ENCODE data around the gene AIF1L.
"Not testable (repeated sequence)": the region's sequence is repeated elsewhere in the genome, so short reads cannot be mapped to it uniquely, and the experiment has no call there.

Gene AIF1L

DNA sequence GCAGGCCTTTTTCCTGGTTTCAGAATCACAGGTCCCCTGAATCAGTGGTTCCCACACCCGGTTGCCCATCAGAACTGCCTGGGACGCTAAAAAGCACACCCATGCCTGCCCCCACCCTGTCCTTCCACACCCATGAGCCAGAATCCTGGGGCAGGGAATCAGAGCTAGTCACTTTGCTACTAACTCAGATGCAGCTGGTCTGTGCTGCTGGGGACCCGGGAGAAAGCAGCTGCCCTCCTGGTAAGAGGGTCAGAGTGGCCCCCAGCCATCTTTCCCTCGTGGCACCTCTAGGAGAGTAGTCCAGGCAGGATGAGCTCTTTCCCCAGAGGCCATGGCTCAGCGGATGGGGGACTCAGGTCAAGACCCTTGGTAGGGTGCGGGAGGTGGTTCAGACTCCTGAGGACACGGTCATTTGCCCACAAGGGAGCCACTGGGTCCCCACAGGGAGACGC, 17.8 kb downstream of the AIF1L start:
- TF ChIP-seq POLR2A (IDR thresholded peaks at IDR 0.05; ENCODE audit: low read length) (no peak), GATA1 (IDR thresholded peaks at IDR 0.05; ENCODE audit: low read depth, low read length) (no peak)
- no peak for DNase-seq

DNA sequence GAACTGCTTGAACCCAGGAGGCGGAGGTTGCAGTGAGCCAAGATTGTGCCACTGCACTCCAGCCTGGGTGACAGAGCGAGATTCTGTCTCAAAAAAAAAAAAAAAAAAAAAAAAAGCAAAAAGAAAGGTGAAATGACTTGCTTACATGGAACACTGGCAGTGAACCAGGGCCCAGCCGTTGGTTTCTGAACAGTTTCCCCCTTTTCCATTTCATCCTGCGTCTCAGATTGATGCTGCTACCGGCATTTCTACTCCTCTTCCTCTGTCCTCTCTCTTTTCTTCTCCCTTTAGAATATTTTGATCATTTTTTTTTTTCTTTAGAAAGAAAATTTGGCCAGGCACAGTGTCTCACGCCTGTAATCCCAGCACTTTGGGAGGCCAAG, 19.0 kb downstream of the AIF1L start:
- not testable (repeated sequence) for DNase-seq

DNA sequence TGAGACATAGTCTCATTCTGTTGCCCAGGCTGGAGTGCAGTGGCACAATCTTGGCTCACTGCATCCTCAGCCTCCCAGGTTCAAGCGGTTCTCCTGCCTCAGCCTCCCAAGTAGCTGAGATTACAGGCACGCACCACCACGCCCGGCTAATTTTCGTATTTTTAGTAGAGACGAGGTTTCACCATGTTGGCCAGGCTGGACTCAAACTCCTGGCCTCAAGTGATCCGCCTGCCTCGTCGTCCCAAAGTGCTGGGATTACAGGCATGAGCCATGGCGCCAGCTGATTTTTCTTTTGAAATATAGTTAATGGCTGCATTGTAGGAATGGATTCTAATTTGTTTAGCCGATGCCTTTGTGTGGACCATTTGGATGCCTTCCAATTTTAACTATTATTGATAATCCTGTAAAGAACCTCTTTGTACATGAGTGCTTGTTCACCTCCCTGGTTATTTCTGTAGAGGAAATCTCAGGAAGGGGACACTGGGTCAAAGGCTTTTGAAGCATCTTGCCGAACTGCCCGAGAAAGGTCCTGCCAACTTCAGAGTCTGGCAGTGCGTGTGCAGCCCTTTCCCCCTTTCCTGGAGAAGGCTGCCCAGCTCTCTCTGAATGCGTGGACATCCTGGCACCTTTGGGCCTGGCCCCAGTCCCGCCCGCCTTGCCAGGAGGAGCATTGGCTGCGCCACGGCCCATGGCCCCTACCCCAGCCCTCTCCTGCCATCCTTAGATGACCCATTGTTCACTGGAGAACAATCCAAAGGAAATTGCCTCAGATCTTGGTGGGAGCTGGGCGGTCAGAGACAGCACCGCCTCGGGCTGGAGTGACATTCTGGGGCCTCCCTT, 20.2 kb downstream of the AIF1L start:
- no peak for DNase-seq
- no peak for TF ChIP-seq GATA1 (IDR thresholded peaks at IDR 0.05; ENCODE audit: low read depth, low read length)
- TF ChIP-seq POLR2A (IDR thresholded peaks at IDR 0.05; ENCODE audit: low read length) = no peak

DNA sequence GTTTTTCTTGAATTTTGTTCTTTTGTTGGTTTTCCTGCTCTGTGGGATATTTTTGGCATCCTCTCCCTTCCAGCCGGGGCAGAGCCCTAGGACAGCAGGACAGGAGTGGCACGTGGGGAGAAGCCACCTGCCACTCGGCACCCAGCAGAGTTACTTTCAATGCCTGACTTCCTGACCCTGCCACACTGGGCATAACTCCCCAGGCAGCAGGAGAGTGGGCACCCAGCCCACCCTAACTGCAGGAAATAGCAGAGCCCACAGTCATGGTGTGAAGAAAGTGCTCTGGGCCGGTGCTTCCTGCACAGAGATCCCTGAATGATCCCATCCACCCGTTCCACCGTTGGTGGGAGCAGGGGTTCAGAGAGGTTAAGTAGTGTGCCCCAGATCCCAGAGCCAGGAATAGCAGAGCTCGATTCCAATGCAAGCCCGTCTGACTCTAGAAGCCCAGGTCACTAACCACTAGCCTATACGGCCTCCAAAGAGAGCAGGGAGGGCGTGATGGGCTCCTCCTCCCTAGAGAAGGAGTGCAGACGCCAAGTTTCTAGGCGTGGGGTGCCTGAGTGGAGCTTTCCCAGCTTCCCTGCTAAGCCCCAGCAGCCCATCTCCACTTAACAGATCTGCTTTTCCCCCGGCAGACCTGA, 20.9 kb downstream of the AIF1L start:
- TF ChIP-seq GATA1 (IDR thresholded peaks at IDR 0.05; ENCODE audit: low read depth, low read length) (no peak), POLR2A (IDR thresholded peaks at IDR 0.05; ENCODE audit: low read length) (no peak)
- DNase-seq = no peak

DNA sequence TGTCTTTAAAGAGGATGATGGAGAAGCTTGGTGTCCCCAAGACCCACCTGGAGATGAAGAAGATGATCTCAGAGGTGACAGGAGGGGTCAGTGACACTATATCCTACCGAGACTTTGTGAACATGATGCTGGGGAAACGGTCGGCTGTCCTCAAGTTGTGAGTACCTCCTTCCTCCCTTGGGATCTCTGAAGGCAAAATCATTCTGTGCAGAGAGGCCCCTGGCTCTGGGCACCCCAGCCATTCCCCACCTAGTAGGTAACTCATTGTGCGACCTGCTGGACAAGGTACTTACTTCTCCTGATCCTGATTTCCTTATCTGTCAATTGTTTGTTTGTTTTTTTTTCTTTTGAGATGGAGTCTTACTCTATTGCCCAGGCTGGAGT, 21.4 kb downstream of the AIF1L start:
- DNase-seq = no peak
- TF ChIP-seq GATA1 (IDR thresholded peaks at IDR 0.05; ENCODE audit: low read depth, low read length) = no peak
- no peak for TF ChIP-seq POLR2A (IDR thresholded peaks at IDR 0.05; ENCODE audit: low read length)

DNA sequence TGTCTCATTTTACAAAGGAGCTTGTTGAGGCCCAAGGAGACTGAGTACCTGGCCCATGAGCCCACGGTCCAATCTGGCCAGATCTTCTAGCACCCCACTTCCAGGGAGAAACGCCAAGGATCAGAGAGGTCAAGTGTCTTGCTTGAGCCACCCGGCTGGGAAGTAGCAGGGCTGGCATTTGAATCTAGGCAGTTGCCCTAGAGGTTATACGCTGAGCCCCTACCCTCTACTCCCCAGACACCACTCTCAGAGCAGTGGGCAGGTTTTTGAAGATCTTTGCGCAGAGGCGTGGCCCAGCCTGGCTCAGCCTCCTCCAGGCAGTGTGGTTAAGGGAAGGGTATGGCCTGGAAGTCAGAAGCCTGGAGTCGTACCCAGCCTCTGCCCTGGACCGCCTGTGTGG, 23.3 kb downstream of the AIF1L start:
- TF ChIP-seq POLR2A (IDR thresholded peaks at IDR 0.05; ENCODE audit: low read length) (no peak), GATA1 (IDR thresholded peaks at IDR 0.05; ENCODE audit: low read depth, low read length) (no peak)

DNA sequence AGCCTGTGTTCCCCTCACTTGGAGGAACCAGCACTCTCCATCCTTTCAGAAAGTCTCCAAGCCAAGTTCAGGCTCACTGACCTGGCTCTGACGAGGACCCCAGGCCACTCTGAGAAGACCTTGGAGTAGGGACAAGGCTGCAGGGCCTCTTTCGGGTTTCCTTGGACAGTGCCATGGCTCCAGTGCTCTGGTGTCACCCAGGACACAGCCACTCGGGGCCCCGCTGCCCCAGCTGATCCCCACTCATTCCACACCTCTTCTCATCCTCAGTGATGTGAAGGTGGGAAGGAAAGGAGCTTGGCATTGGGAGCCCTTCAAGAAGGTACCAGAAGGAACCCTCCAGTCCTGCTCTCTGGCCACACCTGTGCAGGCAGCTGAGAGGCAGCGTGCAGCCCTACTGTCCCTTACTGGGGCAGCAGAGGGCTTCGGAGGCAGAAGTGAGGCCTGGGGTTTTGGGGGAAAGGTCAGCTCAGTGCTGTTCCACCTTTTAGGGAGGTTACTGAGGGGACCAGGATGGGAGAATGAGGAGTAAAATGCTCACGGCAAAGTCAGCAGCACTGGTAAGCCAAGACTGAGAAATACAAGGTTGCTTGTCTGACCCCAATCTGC, 24.4 kb downstream of the AIF1L start:
- TF ChIP-seq POLR2A (IDR thresholded peaks at IDR 0.05; ENCODE audit: low read length) (no peak), GATA1 (IDR thresholded peaks at IDR 0.05; ENCODE audit: low read depth, low read length) (no peak)

More for the DNA sequence above, 23.3 kb downstream of the AIF1L start:
- no peak for DNase-seq

DNA sequence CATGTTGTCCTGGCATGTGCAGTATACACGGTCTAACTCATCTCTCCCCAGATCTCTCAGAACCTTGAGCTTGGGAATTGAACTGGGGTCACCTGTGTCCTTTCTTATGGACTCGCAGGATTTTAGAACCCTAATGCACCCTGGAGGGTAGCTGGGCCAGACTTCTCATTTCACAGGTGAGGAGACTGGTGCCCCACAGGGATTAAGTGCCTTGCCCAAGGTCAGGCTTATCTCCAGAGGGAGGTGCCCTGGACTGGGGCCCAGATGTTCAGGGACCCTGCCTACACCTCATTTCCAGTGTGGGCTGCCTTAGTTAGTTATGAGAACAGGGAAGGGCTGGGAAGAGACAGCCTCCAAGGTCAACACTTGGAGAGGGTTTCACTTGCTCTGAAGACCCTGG, 25.0 kb downstream of the AIF1L start:
- DNase-seq = peak; percentile 37 to 40
- TF ChIP-seq GATA1 (IDR thresholded peaks at IDR 0.05; ENCODE audit: low read depth, low read length) (no peak), POLR2A (IDR thresholded peaks at IDR 0.05; ENCODE audit: low read length) (no peak)

More for the DNA sequence above, 24.4 kb downstream of the AIF1L start:
- DNase-seq = no peak

DNA sequence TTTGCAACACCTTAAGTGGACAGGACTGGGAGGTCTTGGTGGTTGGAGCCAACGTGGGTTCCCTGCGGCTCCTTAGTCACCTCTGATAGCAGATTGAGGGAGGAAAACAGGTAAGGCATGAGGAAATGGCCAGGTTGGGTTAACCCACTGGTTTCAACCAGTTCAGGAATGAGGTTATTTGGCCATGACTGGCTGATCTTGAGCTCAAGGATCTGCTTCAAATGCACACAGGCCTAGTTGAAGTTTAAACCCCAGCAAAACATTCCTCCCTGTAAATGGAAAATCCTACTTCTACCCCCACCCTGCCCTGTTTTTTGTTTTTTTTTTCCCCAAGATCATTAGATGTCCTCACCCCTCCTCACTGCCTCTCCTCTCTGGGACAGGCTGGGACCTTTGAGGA, 25.8 kb downstream of the AIF1L start:
- no peak for DNase-seq
- TF ChIP-seq GATA1 (IDR thresholded peaks at IDR 0.05; ENCODE audit: low read depth, low read length) (no peak), POLR2A (IDR thresholded peaks at IDR 0.05; ENCODE audit: low read length) (no peak)

DNA sequence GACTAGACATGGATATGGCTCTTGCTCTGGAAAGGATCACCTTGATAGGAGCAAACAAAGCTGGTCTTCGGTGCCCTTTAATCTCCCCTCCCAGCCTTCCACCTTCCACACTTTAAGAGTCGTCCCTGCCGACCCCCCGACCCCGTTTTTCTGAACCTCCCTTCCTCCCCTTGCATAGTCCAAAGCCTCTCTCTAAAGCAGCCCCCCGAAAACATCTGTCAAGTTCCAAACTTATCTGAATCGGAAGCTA, 28.6 kb downstream of the AIF1L start:
- DNase-seq = no peak
- no peak for TF ChIP-seq POLR2A (IDR thresholded peaks at IDR 0.05; ENCODE audit: low read length)

DNA sequence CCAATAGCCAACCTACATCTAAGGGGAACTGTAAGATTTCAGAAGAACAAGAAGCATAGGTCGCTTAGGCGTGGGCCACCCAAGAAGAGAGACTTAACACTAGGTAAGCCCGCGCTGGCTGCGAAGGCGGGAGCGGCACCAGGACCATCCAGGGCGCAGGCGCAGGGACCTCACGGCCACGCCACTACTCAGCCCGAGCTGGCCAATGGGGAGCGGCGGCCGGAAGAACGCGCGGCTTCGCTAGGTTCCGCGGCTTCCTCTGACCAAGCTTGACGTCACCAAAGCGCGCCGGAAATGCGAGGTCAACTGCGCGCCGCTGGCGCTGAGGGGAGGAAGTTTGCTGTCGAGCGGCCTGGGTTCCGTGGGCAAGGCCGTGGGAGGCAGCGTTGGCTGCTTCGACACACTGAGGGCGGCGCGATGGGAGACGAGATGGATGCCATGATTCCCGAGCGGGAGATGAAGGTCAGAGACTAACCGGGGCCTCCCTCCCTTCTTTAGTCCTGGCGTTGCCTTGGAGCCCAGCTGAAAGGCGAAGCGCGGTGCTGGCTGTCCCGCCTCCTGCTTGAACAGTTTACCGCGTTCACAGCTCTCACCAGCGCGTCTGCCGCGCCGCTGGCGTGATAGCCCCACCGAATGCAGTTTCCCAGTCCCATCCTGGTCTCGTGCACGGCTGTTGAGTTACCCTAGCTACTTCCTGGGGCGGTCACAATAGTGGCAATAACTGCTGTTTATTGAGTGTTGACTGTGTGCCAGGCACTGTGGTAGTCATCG, 29.1 kb downstream of the AIF1L start, which contains the start of gene NUP214:
TSS of gene NUP214 (plus strand) at position 299 of the 771 bp plus-strand sequence. CDS start at position 418, 119 bp downstream.
- TF ChIP-seq POLR2A (IDR thresholded peaks at IDR 0.05; ENCODE audit: low read length) = peak; percentile 98
- no peak for TF ChIP-seq GATA1 (IDR thresholded peaks at IDR 0.05; ENCODE audit: low read depth, low read length)

DNA sequence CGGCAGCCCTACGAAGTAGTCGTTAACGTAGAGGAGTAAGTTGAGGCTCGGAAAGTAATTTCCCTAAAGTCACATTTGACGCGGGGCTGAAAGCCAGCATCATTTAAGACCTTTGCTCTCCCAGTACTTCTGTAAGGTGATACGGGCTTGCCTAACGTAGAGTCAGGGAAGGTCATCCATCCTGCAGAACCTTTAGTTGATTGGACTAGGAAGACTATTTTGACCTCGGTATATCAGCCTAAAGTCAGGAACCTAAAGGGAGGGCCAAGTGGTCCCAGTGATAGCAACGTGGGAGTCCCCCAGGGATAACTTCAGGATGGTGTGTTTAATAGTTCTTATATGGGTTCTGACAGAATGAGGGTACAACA, 29.7 kb downstream of the AIF1L start:
- TF ChIP-seq POLR2A (IDR thresholded peaks at IDR 0.05; ENCODE audit: low read length) = no peak
- no peak for DNase-seq

More for the DNA sequence above, 29.1 kb downstream of the AIF1L start, which contains the start of gene NUP214:
- peak; percentile 99 to 100 for DNase-seq

DNA sequence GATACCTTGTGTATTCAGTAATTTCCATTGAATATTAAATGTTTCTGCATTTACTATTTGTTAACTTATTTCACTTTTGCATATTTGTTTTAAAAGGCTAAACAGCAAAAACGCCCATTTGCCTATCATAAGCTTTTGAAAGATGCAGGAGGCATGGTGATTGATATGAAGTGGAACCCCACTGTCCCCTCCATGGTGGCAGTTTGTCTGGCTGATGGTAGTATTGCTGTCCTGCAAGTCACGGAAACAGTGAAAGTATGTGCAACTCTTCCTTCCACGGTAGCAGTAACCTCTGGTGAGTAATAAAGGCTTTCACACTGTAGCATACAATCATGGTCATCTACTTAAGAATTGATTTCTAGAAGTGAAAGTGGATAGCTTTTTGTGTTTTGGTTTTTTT, 32.9 kb downstream of the AIF1L start:
- DNase-seq = no peak
- TF ChIP-seq GATA1 (IDR thresholded peaks at IDR 0.05; ENCODE audit: low read depth, low read length) = no peak
- TF ChIP-seq POLR2A (IDR thresholded peaks at IDR 0.05; ENCODE audit: low read length) = no peak

DNA sequence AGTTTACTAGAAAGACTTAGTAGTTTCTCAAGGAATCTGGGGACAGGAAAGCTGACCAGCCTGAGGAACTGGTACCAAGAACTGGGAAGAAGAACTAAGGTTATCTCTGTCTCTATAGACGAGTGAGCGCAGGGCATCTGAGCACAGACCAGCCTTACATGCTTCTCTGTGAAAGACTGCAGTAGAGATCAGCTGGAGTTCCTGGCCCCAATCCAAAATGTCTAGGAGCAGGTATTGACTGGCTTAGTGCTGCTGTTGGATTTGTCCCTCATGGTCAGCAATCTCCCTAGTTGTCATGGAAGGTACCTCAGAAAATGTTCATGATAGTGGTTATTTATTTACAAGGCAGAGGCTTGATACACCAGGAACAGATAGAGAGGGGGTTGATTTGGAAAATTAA, 42.3 kb downstream of the AIF1L start:
- TF ChIP-seq GATA1 (IDR thresholded peaks at IDR 0.05; ENCODE audit: low read depth, low read length) = no peak
- TF ChIP-seq POLR2A (IDR thresholded peaks at IDR 0.05; ENCODE audit: low read length) = no peak

More for the DNA sequence above, 42.3 kb downstream of the AIF1L start:
- DNase-seq = no peak
